Endothelial cell of umbilical vein (primary cell): Measurements from ENCODE around the gene CTIF. TPM values are rescaled to one million over a fixed set of nuclear protein-coding genes. Genes with fewer than 3 reads are reported as not detected.

ENCODE experiments used
- BruUV-seq: library from RNA; stranded (reverse); fragments of 400-500 nt; replicated peaks from 2 replicates; lab custom pipeline; 2021; lab: Mats Ljungman, UMichigan
- CTCF ChIA-PET: fragments of 300-600, 350-600 bp; sonication (Branson Sonifier 250); formaldehyde crosslinking; loops from one replicate; lab custom pipeline; 2021; ENCODE audit warnings: antibody characterized with exemption, inconsistent platforms; lab: Charles Lee
- POLR2A ChIA-PET: fragments of 300-600, 350-600 bp; sonication (Branson Sonifier 250); formaldehyde crosslinking; loops from one replicate; lab custom pipeline; 2021; ENCODE audit warnings: antibody characterized with exemption, inconsistent platforms; lab: Charles Lee
- DNase-seq: peaks from one replicate; pipeline ENCODE4 v3.0.0-alpha.2; 2011; ENCODE audit warnings: low read depth, low spot score
- FAIRE-seq: peaks from 2 replicates; lab custom pipeline; 2011; peaks lifted over from hg19 to GRCh38; lab: Jason Lieb, UNC
- H2AFZ ChIP-seq: 2 replicates; pipeline ENCODE4 v1.6.0; 2012; ENCODE audit warnings: low read depth, low read length, control low read depth, inconsistent platforms
- H3K27ac ChIP-seq: 2 replicates; pipeline ENCODE4 v1.5.1; 2011; ENCODE audit warnings: low read depth, mild to moderate bottlenecking, control low read depth, low read length, moderate library complexity; ENCODE audit not compliant: insufficient read depth
- H3K27me3 ChIP-seq, 2 experiments: 2 replicates each; pipeline versions ENCODE4 v1.6.0 to v1.6.1; 2011; ENCODE audit warnings: low read length in 2 of 2, mixed read lengths in 1 of 2; ENCODE audit not compliant: control insufficient read depth in 2 of 2, insufficient read depth in 2 of 2
- H3K36me3 ChIP-seq, 2 experiments: 2 replicates in 1 of 2; 3 replicates in 1 of 2; pipeline ENCODE4 v1.5.1; 2011; ENCODE audit warnings: low read length in 2 of 2, mild to moderate bottlenecking in 1 of 2, moderate library complexity in 1 of 2; ENCODE audit not compliant: control insufficient read depth in 2 of 2, insufficient read depth in 2 of 2; ENCODE audit errors: extremely low read depth in 1 of 2
- H3K4me1 ChIP-seq: 3 replicates; pipeline ENCODE4 v1.5.1; 2011; ENCODE audit warnings: mild to moderate bottlenecking, low read length; ENCODE audit not compliant: control insufficient read depth, insufficient read depth; ENCODE audit errors: extremely low read depth
- H3K4me2 ChIP-seq: 2 replicates; pipeline ENCODE4 v1.6.1; 2011; ENCODE audit warnings: low read length, control low read depth, mixed read lengths; ENCODE audit not compliant: insufficient read depth
- H3K4me3 ChIP-seq, 3 experiments: fragments of 200-600 bp in 1 of 3; sonication (generic), shearing (Covaris generic) in 1 of 3; replicated peaks in 1 of 3; 2 replicates each; pipeline ENCODE4 v1.5.1; 2011 to 2016; ENCODE audit warnings: control low read depth in 3 of 3, low read length in 3 of 3, mild to moderate bottlenecking in 2 of 3, inconsistent platforms in 1 of 3, low read depth in 1 of 3, moderate library complexity in 1 of 3; ENCODE audit not compliant: insufficient read depth in 1 of 3
- H3K79me2 ChIP-seq: 2 replicates; pipeline ENCODE4 v1.6.0; 2012; ENCODE audit warnings: low read length, inconsistent platforms; ENCODE audit not compliant: control insufficient read depth, insufficient read depth
- H3K9ac ChIP-seq: replicated peaks from 2 replicates; pipeline ENCODE3; 2011; ENCODE audit warnings: low read length, control low read depth; ENCODE audit not compliant: insufficient read depth; ENCODE audit errors: extremely low read depth
- H3K9me1 ChIP-seq: replicated peaks from 3 replicates; pipeline ENCODE4 v1.6.0; 2011; ENCODE audit warnings: mild to moderate bottlenecking, low read length; ENCODE audit not compliant: control insufficient read depth, insufficient read depth; ENCODE audit errors: extremely low read depth
- H3K9me3 ChIP-seq: replicated peaks from 2 replicates; pipeline ENCODE4 v1.5.1; 2012; ENCODE audit warnings: low read length, inconsistent platforms; ENCODE audit not compliant: control insufficient read depth, insufficient read depth
- H4K20me1 ChIP-seq: replicated peaks from 2 replicates; pipeline ENCODE3; 2011; ENCODE audit warnings: mild to moderate bottlenecking, low read length; ENCODE audit not compliant: control insufficient read depth, insufficient read depth; ENCODE audit errors: extremely low read depth
- EZH2 ChIP-seq: IDR thresholded peaks from 2 replicates; pipeline ENCODE4 v1.6.1; 2012; ENCODE audit warnings: borderline replicate concordance, low read depth, mild to moderate bottlenecking, moderate library complexity, low read length, inconsistent platforms; ENCODE audit not compliant: severe bottlenecking
- FOS ChIP-seq: IDR thresholded peaks from 2 replicates; pipeline ENCODE4 v1.6.1; 2011; ENCODE audit warnings: mild to moderate bottlenecking, low read length, moderate library complexity, borderline replicate concordance; ENCODE audit not compliant: insufficient read depth
- GATA2 ChIP-seq: IDR thresholded peaks from 2 replicates; pipeline ENCODE4 v1.7.0; 2011; ENCODE audit warnings: low read depth, mild to moderate bottlenecking, moderate library complexity, mixed read lengths, low read length; ENCODE audit not compliant: insufficient read length, insufficient read depth
- JUN ChIP-seq: IDR thresholded peaks from 2 replicates; pipeline ENCODE4 v1.6.1; 2011; ENCODE audit warnings: borderline replicate concordance, low read depth; ENCODE audit not compliant: insufficient read length, insufficient read depth
- MYC ChIP-seq: IDR thresholded peaks from one replicate; pipeline ENCODE4 v1.6.1; 2011; ENCODE audit warnings: mild to moderate bottlenecking, low read depth, low read length
- POLR2A ChIP-seq: IDR thresholded peaks from 2 replicates; pipeline ENCODE4 v1.6.1; 2012; ENCODE audit warnings: low read depth, mild to moderate bottlenecking, control low read depth, low read length
- POLR2AphosphoS5 ChIP-seq: IDR thresholded peaks from 2 replicates; pipeline ENCODE4 v1.6.1; 2012; ENCODE audit warnings: low read depth, mild to moderate bottlenecking, control low read depth, low read length, moderate library complexity; ENCODE audit not compliant: insufficient read depth
- dilution Hi-C: fragments of 300-500 bp; cut with MboI; formaldehyde crosslinking; loops from one replicate; pipeline ENCODE4 v1.15.0; 2019; ENCODE audit warnings: low sequenced_read_pairs; ENCODE audit not compliant: extremely low pct_ligation_motif_present
- intact Hi-C: fragments of 100-400 bp; cut with micrococcal nuclease; formaldehyde crosslinking; loops from one replicate; pipeline ENCODE4 v1.10.0; 2022
- polyA plus RNA-seq, 4 experiments: library from polyadenylated mRNA; depleted of rRNA in 3 of 4; stranded (reverse) in 3 of 4; unstranded in 1 of 4; fragments of >200 nt; gene quantifications; 2 replicates each; pipeline versions ENCODE4 v1.2.1 to v1.2.3, GENCODE V29; 2011 to 2012; ENCODE audit warnings: missing spikeins in 1 of 4
- total RNA-seq: library from RNA; stranded (reverse); gene quantifications from 2 replicates; pipeline ENCODE4 v1.2.3, GENCODE V29; 2021
- TF ChIP-seq, protein P1 (sequence below): IDR thresholded peaks from 2 replicates; pipeline ENCODE4 v1.6.1; 2011; ENCODE audit not compliant: insufficient read depth, insufficient read length
- TF ChIP-seq, protein P2 (sequence below), 2 donors: IDR thresholded peaks; 1 replicate in 1 of 2; 2 replicates in 1 of 2; pipeline ENCODE4 v1.5.1; 2011; ENCODE audit warnings: low read length in 2 of 2, mild to moderate bottlenecking in 2 of 2, moderate library complexity in 2 of 2, control low read depth in 1 of 2, inconsistent platforms in 1 of 2, low read depth in 1 of 2; ENCODE audit not compliant: insufficient read depth in 1 of 2; ENCODE audit errors: extremely low read depth in 1 of 2

Gene CTIF
- total and polyA plus RNA-seq, 2 donors (not counting 3 experiments of a cell fraction or from before 2014, with no cell fraction given) = 20.9 to 57.7 TPM

GRCh38 chr18:48848641-48849143 lies 309.9 kb downstream of the CTIF start:
- Histone ChIP-seq H4K20me1 (no peaks in the 10 kb centered on the region), H3K79me2 (no peaks in the 10 kb centered on the region), H3K9me3 (no peaks in the 10 kb centered on the region), H3K27ac (peak overlapping the region; percentile 67), H3K27me3 (no peaks in the 10 kb centered on the region), H3K36me3 (no peaks in the 10 kb centered on the region), H2AFZ (no peak overlapping the region), H3K4me3 (no peak overlapping the region), H3K9me1 (no peaks in the 10 kb centered on the region), H3K4me2 (peak overlapping the region; percentile 45), H3K4me1 (peaks cover 58% of the 10 kb centered on the region), H3K9ac (no peak overlapping the region)
- no TSS peak for BruUV-seq
- CTCF ChIA-PET = interaction anchor here (0.7 to 1.7 kb wide), 5 partner anchors 10 to 366 kb away, joined by 3 to 5 read pairs (median 4); no protein-coding TSS in a partner anchor
- POLR2A ChIA-PET = no interaction called here
- TF ChIP-seq MYC = peak; percentile 6
- TF ChIP-seq GATA2 = no peak
- TF ChIP-seq EZH2 = no peak
- TF ChIP-seq, protein P1, sequence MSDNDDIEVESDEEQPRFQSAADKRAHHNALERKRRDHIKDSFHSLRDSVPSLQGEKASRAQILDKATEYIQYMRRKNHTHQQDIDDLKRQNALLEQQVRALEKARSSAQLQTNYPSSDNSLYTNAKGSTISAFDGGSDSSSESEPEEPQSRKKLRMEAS = no peak
- TF ChIP-seq FOS = peak; percentile 24
- TF ChIP-seq, protein P2, sequence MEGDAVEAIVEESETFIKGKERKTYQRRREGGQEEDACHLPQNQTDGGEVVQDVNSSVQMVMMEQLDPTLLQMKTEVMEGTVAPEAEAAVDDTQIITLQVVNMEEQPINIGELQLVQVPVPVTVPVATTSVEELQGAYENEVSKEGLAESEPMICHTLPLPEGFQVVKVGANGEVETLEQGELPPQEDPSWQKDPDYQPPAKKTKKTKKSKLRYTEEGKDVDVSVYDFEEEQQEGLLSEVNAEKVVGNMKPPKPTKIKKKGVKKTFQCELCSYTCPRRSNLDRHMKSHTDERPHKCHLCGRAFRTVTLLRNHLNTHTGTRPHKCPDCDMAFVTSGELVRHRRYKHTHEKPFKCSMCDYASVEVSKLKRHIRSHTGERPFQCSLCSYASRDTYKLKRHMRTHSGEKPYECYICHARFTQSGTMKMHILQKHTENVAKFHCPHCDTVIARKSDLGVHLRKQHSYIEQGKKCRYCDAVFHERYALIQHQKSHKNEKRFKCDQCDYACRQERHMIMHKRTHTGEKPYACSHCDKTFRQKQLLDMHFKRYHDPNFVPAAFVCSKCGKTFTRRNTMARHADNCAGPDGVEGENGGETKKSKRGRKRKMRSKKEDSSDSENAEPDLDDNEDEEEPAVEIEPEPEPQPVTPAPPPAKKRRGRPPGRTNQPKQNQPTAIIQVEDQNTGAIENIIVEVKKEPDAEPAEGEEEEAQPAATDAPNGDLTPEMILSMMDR (IDR thresholded peaks at IDR 0.05; ENCODE audit: extremely low read depth in 1 of 2, insufficient read depth in 1 of 2, low read depth in 1 of 2, low read length in 2 of 2) = no peak
- TF ChIP-seq JUN = no peak
- peak; percentile 59 for TF ChIP-seq POLR2A
- peak; percentile 83 for TF ChIP-seq POLR2AphosphoS5
- dilution Hi-C loops = no loop called here
- peak; percentile 99 for FAIRE-seq
- DNase-seq = peak; percentile 93
- intact Hi-C loops = loop anchor here (2.0 kb wide), 3 partner anchors 24 to 98 kb away; no protein-coding TSS in a partner anchor
